H9 (cell line): Measurements from ENCODE around the gene ART3. TPM values are rescaled to one million over a fixed set of nuclear protein-coding genes. Genes with fewer than 3 reads are reported as not detected.
A peak's percentile ranks its signal among the peaks of the same experiment; 100 is the strongest.

Experiments
- DNase-seq: peaks from one replicate; pipeline ENCODE4 v3.0.0-alpha.2; 2017
- H2AFZ ChIP-seq: one replicate; pipeline ENCODE4 v1.6.1; 2013; ENCODE audit warnings: mild to moderate bottlenecking, low read length, control low read depth, moderate library complexity
- H2AK5ac ChIP-seq: 2 replicates; pipeline ENCODE4 v1.6.1; 2013; ENCODE audit warnings: low read length, control low read depth, mixed read lengths; ENCODE audit not compliant: insufficient read length
- H2BK120ac ChIP-seq: one replicate; pipeline ENCODE4 v1.6.1; 2013; ENCODE audit warnings: low read depth, mild to moderate bottlenecking, low read length, control low read depth, inconsistent platforms; ENCODE audit not compliant: poor library complexity, severe bottlenecking
- H2BK12ac ChIP-seq: 2 replicates; pipeline ENCODE4 v1.6.1; 2013; ENCODE audit warnings: low read length, control low read depth, mixed read lengths, low read depth; ENCODE audit not compliant: insufficient read length
- H2BK15ac ChIP-seq: 2 replicates; pipeline ENCODE4 v1.6.1; 2013; ENCODE audit warnings: low read depth, low read length, control low read depth
- H2BK20ac ChIP-seq: one replicate; pipeline ENCODE4 v1.6.1; 2013; ENCODE audit warnings: low read depth, mild to moderate bottlenecking, low read length, control low read depth, inconsistent platforms; ENCODE audit not compliant: poor library complexity, severe bottlenecking
- H2BK5ac ChIP-seq: 2 replicates; pipeline ENCODE4 v1.6.1; 2013; ENCODE audit warnings: low read length, control low read depth, mixed read lengths; ENCODE audit not compliant: insufficient read length
- H3K14ac ChIP-seq: 2 replicates; pipeline ENCODE4 v1.6.1; 2013; ENCODE audit warnings: low read length, control low read depth; ENCODE audit not compliant: insufficient read depth
- H3K18ac ChIP-seq: 2 replicates; pipeline ENCODE4 v1.6.1; 2013; ENCODE audit warnings: low read depth, mild to moderate bottlenecking, mixed read lengths, low read length, control low read depth; ENCODE audit not compliant: insufficient read length
- H3K23ac ChIP-seq: 2 replicates; pipeline ENCODE4 v1.6.1; 2013; ENCODE audit warnings: low read length, control low read depth, mixed read lengths, low read depth; ENCODE audit not compliant: insufficient read length
- H3K23me2 ChIP-seq: 2 replicates; pipeline ENCODE4 v1.6.1; 2013; ENCODE audit warnings: low read depth, mild to moderate bottlenecking, mixed read lengths, low read length, control low read depth; ENCODE audit not compliant: insufficient read length, poor library complexity, severe bottlenecking
- H3K27ac ChIP-seq: 2 replicates; pipeline ENCODE4 v1.5.1; 2013; ENCODE audit warnings: low read length, control low read depth, mixed read lengths, low read depth; ENCODE audit not compliant: insufficient read length
- H3K27me3 ChIP-seq: 2 replicates; pipeline ENCODE4 v1.6.1; 2013; ENCODE audit warnings: low read length, control low read depth, inconsistent platforms; ENCODE audit not compliant: insufficient read depth
- H3K4ac ChIP-seq: 2 replicates; pipeline ENCODE4 v1.6.1; 2013; ENCODE audit warnings: low read depth, mild to moderate bottlenecking, control low read depth, inconsistent platforms, low read length, moderate library complexity
- H3K4me1 ChIP-seq: 2 replicates; pipeline ENCODE4 v1.6.1; 2013; ENCODE audit warnings: low read length, control low read depth, inconsistent platforms; ENCODE audit not compliant: insufficient read depth
- H3K4me2 ChIP-seq: 2 replicates; pipeline ENCODE4 v1.6.1; 2013; ENCODE audit warnings: low read length, control low read depth, mixed read lengths; ENCODE audit not compliant: insufficient read length, insufficient read depth
- H3K56ac ChIP-seq: 2 replicates; pipeline ENCODE4 v1.6.1; 2013; ENCODE audit warnings: low read depth, mild to moderate bottlenecking, mixed read lengths, low read length, control low read depth; ENCODE audit not compliant: insufficient read length
- H3K79me1 ChIP-seq: 2 replicates; pipeline ENCODE4 v1.6.1; 2013; ENCODE audit warnings: low read depth, mild to moderate bottlenecking, moderate library complexity, low read length, control low read depth, inconsistent platforms; ENCODE audit not compliant: insufficient read depth, poor library complexity, severe bottlenecking
- H3K79me2 ChIP-seq: 2 replicates; pipeline ENCODE4 v1.6.1; 2013; ENCODE audit warnings: low read length, control low read depth, inconsistent platforms; ENCODE audit not compliant: insufficient read depth
- H3K9ac ChIP-seq: 2 replicates; pipeline ENCODE4 v1.6.1; 2013; ENCODE audit warnings: low read length, control low read depth, mixed read lengths; ENCODE audit not compliant: insufficient read length; ENCODE audit errors: extremely low read depth
- H3K9me3 ChIP-seq: one replicate; pipeline ENCODE4 v1.6.1; 2013; ENCODE audit warnings: low read depth, low read length, inconsistent platforms; ENCODE audit not compliant: control insufficient read depth
- H3T11ph ChIP-seq: one replicate; pipeline ENCODE4 v1.6.1; 2013; ENCODE audit warnings: mild to moderate bottlenecking, low read length, control low read depth, inconsistent platforms
- H4K20me1 ChIP-seq: one replicate; pipeline ENCODE4 v1.6.1; 2013; ENCODE audit not compliant: control insufficient read depth, insufficient read length, insufficient read depth
- H4K5ac ChIP-seq: 2 replicates; pipeline ENCODE4 v1.6.1; 2013; ENCODE audit warnings: low read depth, mild to moderate bottlenecking, mixed read lengths, low read length, control low read depth; ENCODE audit not compliant: insufficient read length
- H4K8ac ChIP-seq: replicated peaks from 2 replicates; pipeline ENCODE4 v1.6.1; 2013; ENCODE audit warnings: low read length, control low read depth, mixed read lengths, low read depth; ENCODE audit not compliant: insufficient read length
- H4K91ac ChIP-seq: 2 replicates; pipeline ENCODE4 v1.6.1; 2013; ENCODE audit warnings: low read depth, mild to moderate bottlenecking, moderate library complexity, mixed read lengths, low read length, control low read depth; ENCODE audit not compliant: insufficient read length
- H3K27ac Mint-ChIP-seq, 3 experiments: 2 replicates in 2 of 3; 3 replicates in 1 of 3; pipeline ENCODE4 v1.8.0; 2020 to 2021; ENCODE audit warnings: mixed read lengths in 3 of 3, mild to moderate bottlenecking in 1 of 3, moderate library complexity in 1 of 3
- H3K27me3 Mint-ChIP-seq: 2 replicates; pipeline ENCODE4 v1.8.0; 2021; ENCODE audit warnings: low read depth, mild to moderate bottlenecking, moderate library complexity, mixed read lengths
- H3K36me3 Mint-ChIP-seq, 3 experiments: 2 replicates in 2 of 3; 3 replicates in 1 of 3; pipeline ENCODE4 v1.8.0; 2020 to 2021; ENCODE audit warnings: low read depth in 3 of 3, mixed read lengths in 3 of 3; ENCODE audit not compliant: insufficient read depth in 1 of 3
- H3K4me1 Mint-ChIP-seq, 2 experiments: 2 replicates each; pipeline ENCODE4 v1.8.0; 2020; ENCODE audit warnings: mixed read lengths in 2 of 2
- H3K4me3 Mint-ChIP-seq, 2 experiments: 2 replicates in 1 of 2; 3 replicates in 1 of 2; pipeline ENCODE4 v1.8.0; 2020 to 2021; ENCODE audit warnings: mild to moderate bottlenecking in 2 of 2, mixed read lengths in 2 of 2, moderate library complexity in 1 of 2
- H3K9me3 Mint-ChIP-seq, 2 experiments: 2 replicates in 1 of 2; 3 replicates in 1 of 2; pipeline ENCODE4 v1.8.0; 2020; ENCODE audit warnings: mild to moderate bottlenecking in 2 of 2, mixed read lengths in 2 of 2, moderate library complexity in 1 of 2
- WGBS: extraction: QIAGEN DNeasy Blood & Tissue Kit; methylation state at CpG from one replicate; pipeline ENCODE4 v1.1.7; 2013; ENCODE audit warnings: missing lambda C conversion rate, low lambda C conversion rate, mixed read lengths; ENCODE audit not compliant: insufficient read length; ENCODE audit errors: extremely low coverage; 5-methylcytosine and 5-hydroxymethylcytosine counted together
- total RNA-seq: library from RNA; stranded (reverse); gene quantifications from 2 replicates; pipeline ENCODE4 v1.2.1, GENCODE V29; 2021
- TF ChIP-seq, protein P1 (sequence below): fragments of 200-600 bp; sonication (generic); conservative IDR thresholded peaks from 3 replicates; pipeline ENCODE4 v1.8.0; 2021; ENCODE audit warnings: antibody characterized with exemption, mild to moderate bottlenecking

Gene ART3
- total RNA-seq, 1 experiment from 2014 or later, result 0.74 TPM

GRCh38 chr4:76147454-76148141, 73.1 kb downstream of the ART3 start:
- TF ChIP-seq, protein P1, sequence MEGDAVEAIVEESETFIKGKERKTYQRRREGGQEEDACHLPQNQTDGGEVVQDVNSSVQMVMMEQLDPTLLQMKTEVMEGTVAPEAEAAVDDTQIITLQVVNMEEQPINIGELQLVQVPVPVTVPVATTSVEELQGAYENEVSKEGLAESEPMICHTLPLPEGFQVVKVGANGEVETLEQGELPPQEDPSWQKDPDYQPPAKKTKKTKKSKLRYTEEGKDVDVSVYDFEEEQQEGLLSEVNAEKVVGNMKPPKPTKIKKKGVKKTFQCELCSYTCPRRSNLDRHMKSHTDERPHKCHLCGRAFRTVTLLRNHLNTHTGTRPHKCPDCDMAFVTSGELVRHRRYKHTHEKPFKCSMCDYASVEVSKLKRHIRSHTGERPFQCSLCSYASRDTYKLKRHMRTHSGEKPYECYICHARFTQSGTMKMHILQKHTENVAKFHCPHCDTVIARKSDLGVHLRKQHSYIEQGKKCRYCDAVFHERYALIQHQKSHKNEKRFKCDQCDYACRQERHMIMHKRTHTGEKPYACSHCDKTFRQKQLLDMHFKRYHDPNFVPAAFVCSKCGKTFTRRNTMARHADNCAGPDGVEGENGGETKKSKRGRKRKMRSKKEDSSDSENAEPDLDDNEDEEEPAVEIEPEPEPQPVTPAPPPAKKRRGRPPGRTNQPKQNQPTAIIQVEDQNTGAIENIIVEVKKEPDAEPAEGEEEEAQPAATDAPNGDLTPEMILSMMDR, result no peak
- H3K4me1 Mint-ChIP-seq, result peaks cover 18 to 24% of the 10 kb centered on the region in 2 experiments
- Histone ChIP-seq H4K8ac (no peak overlapping the region), H3K23me2 (peaks cover 10% of the 10 kb centered on the region), H3K9me3 (no peaks in the 10 kb centered on the region), H3T11ph (no peak overlapping the region), H4K91ac (no peak overlapping the region), H3K14ac (peak overlapping the region; percentile 93; the same call in 1 of the 2 replicates), H3K27ac (peak overlapping the region; percentile 1), H4K5ac (no peak overlapping the region), H3K79me1 (peaks cover under 1% of the 10 kb centered on the region), H3K23ac (no peak overlapping the region), H4K20me1 (no peaks in the 10 kb centered on the region), H2BK120ac (no peak overlapping the region), H3K56ac (no peak overlapping the region), H2BK20ac (no peak overlapping the region), H3K4ac (no peak overlapping the region), H2AK5ac (no peak overlapping the region), H3K9ac (peak overlapping the region; percentile 82), H3K18ac (peak overlapping the region; percentile 91), H3K27me3 (no peaks in the 10 kb centered on the region), H2BK15ac (no peak overlapping the region), H2BK12ac (no peak overlapping the region), H3K4me1 (no peaks in the 10 kb centered on the region), H3K4me2 (peak overlapping the region; percentile 89), H3K79me2 (peaks cover 23% of the 10 kb centered on the region; the same call in 1 of the 2 replicates), H2AFZ (no peak overlapping the region), H2BK5ac (no peak overlapping the region)
- H3K4me3 Mint-ChIP-seq, result peak overlapping the region; percentile 89 to 97
- peak; percentile 94 for DNase-seq
- H3K9me3 Mint-ChIP-seq, result no peaks in the 10 kb centered on the region
- H3K36me3 Mint-ChIP-seq, result peaks cover 19 to 24% (median 21%) of the 10 kb centered on the region in 3 experiments
- H3K27me3 Mint-ChIP-seq, result no peaks in the 10 kb centered on the region
- H3K27ac Mint-ChIP-seq, result peak overlapping the region; percentile 97 to 99 (median 98)
- WGBS, result no CpG with 5 or more reads among the region's 31 CpGs
